Kidney (tissue), 14 donors: ENCODE measurements around the gene POMP. TPM values are rescaled to one million over a fixed set of nuclear protein-coding genes. Genes with fewer than 3 reads are reported as not detected.
A peak's percentile ranks its signal among the peaks of the same experiment; 100 is the strongest.

Experiments used
- DNase-seq, 5 donors: peaks; one replicate each; pipeline ENCODE4 v3.0.0-alpha.2; 2013 to 2020
- FAIRE-seq: peaks from 2 replicates; lab custom pipeline; 2012; peaks lifted over from hg19 to GRCh38; lab: Jason Lieb, UNC
- H3K27ac ChIP-seq, 2 donors: one replicate each; pipeline ENCODE4 v1.7.0; 2013; ENCODE audit warnings: low read depth in 2 of 2, low read length in 2 of 2, inconsistent platforms in 1 of 2
- H3K27me3 ChIP-seq: one replicate; pipeline ENCODE4 v1.7.1; 2013; ENCODE audit warnings: low read length, inconsistent platforms; ENCODE audit not compliant: control insufficient read depth, insufficient read depth
- H3K36me3 ChIP-seq, 3 donors: one replicate each; pipeline versions ENCODE4 v1.7.0 to v1.7.1; 2013; ENCODE audit warnings: low read length in 3 of 3, control low read depth in 1 of 3, inconsistent platforms in 1 of 3; ENCODE audit not compliant: insufficient read depth in 3 of 3, control insufficient read depth in 2 of 3
- H3K4me1 ChIP-seq, 3 donors: one replicate each; pipeline versions ENCODE4 v1.7.0 to v1.7.1; 2013; ENCODE audit warnings: low read length in 3 of 3, inconsistent platforms in 1 of 3, low read depth in 1 of 3; ENCODE audit not compliant: control insufficient read depth in 2 of 3, insufficient read depth in 2 of 3
- H3K4me3 ChIP-seq, 3 donors: one replicate each; pipeline versions ENCODE4 v1.7.0 to v1.8.1; 2013; ENCODE audit warnings: low read length in 3 of 3, control low read depth in 1 of 3, inconsistent platforms in 1 of 3
- H3K9ac ChIP-seq, 3 donors: one replicate each; pipeline versions ENCODE4 v1.7.0 to v1.7.1; 2013; ENCODE audit warnings: low read length in 3 of 3, control low read depth in 1 of 3, inconsistent platforms in 1 of 3
- H3K9me3 ChIP-seq, 3 donors: one replicate each; pipeline versions ENCODE4 v1.7.0 to v1.7.1; 2013; ENCODE audit warnings: low read length in 3 of 3, control low read depth in 1 of 3, inconsistent platforms in 1 of 3; ENCODE audit not compliant: control insufficient read depth in 2 of 3, insufficient read depth in 1 of 3
- intact Hi-C: fragments of 100-400 bp; cut with DNase I; formaldehyde crosslinking; loops from one replicate; pipeline ENCODE4 v1.11.1; 2022
- polyA plus RNA-seq: library from polyadenylated mRNA; stranded (reverse); fragments of 350-450 nt; fragmentation: Illumina TruSeq; extraction: RNeasy Lipid Tissue Mini Kit (QIAGEN cat#74804); gene quantifications from one replicate; pipeline ENCODE4 v1.2.3, GENCODE V29; 2014; ENCODE audit warnings: low read depth, low replicate concordance; ENCODE audit not compliant: insufficient read depth
- total RNA-seq: library from RNA; stranded (reverse); fragmentation: NEBNext Ultra II Directional; extraction: Animal tissue kit (Norgen Biotek cat#: 25700); gene quantifications from one replicate; pipeline ENCODE4 v1.2.1, GENCODE V29; 2021
- TF ChIP-seq, protein P1 (sequence below): IDR thresholded peaks from 3 replicates; pipeline ENCODE4 v1.5.1; 2012; ENCODE audit warnings: mild to moderate bottlenecking, moderate library complexity, borderline replicate concordance; ENCODE audit not compliant: insufficient read depth; ENCODE audit errors: extremely low read depth
- donor health status: control.
- donor health status: control.
- donor health status: control.
- donor health status: control.
- donor health status: control.
- donor health status: DM: yes; HTN: yes; CAD: no.
- donor health status: Normal renal cell carcinoma (clear cell type).

POMP gene
- total and polyA plus RNA-seq, 2 donors from 2014 or later = 59.0 to 115 TPM

DNA sequence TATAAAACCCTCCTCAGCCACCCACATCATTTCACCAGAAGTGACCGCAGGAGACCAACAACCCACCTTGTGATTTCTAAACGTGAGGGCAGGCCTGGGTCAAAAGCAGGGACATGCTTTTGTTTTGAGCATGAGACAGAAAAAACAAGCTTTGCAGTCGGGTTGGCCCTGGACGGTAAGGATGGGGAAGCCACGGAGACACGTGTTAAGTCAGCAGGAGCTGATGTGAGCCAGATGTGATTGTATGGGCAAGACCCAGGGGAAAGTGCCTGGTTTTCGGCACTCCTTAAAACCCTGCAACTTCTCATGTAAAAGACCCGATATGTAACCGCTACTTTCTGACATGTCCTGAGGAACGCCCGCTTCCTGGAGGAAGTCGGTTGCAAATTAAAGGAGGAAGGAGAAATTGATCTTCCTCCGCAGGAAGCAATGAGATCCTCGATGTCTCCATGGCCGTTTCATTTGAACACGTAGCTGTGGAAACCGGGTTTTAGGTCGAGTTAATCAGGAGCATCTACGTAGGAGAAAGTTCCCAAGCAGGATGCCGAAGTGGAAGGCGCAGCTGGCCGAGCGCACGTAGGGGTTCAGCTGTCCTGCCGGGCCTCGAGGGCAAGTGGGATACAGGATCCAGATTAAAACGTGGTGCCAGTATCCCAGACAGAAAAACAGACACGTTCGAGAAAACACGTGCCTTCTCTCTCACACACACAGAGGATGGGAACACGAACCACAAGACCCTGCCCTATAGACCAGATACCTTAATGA, 40.5 kb upstream of the POMP start:
- TF ChIP-seq, protein P1, sequence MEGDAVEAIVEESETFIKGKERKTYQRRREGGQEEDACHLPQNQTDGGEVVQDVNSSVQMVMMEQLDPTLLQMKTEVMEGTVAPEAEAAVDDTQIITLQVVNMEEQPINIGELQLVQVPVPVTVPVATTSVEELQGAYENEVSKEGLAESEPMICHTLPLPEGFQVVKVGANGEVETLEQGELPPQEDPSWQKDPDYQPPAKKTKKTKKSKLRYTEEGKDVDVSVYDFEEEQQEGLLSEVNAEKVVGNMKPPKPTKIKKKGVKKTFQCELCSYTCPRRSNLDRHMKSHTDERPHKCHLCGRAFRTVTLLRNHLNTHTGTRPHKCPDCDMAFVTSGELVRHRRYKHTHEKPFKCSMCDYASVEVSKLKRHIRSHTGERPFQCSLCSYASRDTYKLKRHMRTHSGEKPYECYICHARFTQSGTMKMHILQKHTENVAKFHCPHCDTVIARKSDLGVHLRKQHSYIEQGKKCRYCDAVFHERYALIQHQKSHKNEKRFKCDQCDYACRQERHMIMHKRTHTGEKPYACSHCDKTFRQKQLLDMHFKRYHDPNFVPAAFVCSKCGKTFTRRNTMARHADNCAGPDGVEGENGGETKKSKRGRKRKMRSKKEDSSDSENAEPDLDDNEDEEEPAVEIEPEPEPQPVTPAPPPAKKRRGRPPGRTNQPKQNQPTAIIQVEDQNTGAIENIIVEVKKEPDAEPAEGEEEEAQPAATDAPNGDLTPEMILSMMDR = no peak
- Histone ChIP-seq H3K27me3 (no peaks in the 10 kb centered on the region), H3K27ac (no peak overlapping the region), H3K9me3 (no peaks in the 10 kb centered on the region), H3K4me1 (no peaks in the 10 kb centered on the region), H3K4me3 (peak overlapping the region in 1 of 3 donors; percentile 18), H3K36me3 (no peaks in the 10 kb centered on the region), H3K9ac (no peak overlapping the region)
- DNase-seq = no peak
- FAIRE-seq = no peak
- intact Hi-C loops = no loop called here

DNA sequence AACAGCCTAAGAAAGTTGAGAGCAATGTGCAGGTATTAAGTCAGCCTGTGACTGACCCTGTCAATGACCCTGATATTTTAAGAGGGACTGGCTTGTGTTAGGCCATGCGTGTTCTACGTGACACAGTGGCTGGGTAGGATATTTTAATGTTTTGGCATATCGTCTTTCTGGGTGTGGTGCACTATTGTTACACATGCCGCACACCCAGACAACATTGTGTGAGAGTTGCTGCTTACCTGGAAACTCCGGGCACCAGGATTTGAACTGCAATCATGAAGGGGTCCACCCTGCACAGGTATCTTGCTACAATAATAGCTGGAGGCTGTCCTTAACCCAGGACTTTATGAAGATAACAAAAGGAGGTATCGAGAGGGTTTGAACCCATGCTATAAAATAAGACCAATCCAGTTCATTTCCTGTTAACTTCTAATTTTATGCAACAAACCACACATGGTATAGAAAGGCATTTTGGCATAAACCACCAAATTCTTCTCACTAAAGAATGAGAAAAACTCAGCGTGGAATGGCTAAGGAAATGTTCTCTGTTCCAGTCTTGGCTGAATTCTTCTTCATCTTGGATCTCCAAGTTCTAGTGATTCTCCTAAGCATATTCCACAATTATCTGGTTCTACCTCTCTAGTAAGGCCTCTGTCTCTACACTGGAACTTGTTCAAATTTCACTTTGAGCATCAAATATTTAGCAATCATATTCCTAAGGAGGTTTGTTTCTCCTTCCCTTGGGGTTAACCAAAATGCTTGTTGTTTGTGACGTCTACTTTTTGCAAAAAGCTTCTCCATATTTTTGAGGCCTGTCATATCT, 38.7 kb upstream of the POMP start:
- TF ChIP-seq, protein P1 = no peak
- intact Hi-C loops = no loop called here
- H3K4me1 ChIP-seq = no peaks in the 10 kb centered on the region
- FAIRE-seq = no peak
- no peak overlapping the region for H3K27ac ChIP-seq
- H3K4me3 ChIP-seq = no peak overlapping the region
- no peak for DNase-seq
- H3K9me3 ChIP-seq = no peaks in the 10 kb centered on the region
- H3K36me3 ChIP-seq = no peaks in the 10 kb centered on the region
- H3K9ac ChIP-seq = no peak overlapping the region
- H3K27me3 ChIP-seq = no peaks in the 10 kb centered on the region

DNA sequence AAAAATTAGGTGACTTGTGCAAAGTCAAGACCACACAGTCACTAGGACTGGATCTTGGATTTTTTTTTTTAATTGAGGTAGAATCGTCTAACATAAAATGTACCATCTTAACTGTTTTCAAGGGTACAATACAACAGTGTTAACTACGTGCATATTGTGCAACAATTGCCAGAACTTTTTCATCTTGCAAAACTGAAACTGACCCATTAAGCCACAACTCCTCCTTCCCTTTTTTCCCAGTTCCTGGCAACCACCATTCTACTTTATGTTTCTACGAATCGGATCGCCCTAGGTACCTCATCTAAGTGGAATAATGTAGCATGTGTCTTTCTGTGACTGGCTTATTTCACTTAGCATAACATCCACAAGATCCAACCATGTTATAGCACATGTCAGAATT, 37.5 kb upstream of the POMP start:
- FAIRE-seq = no peak

More for the DNA sequence above, 37.5 kb upstream of the POMP start:
- Histone ChIP-seq H3K27ac (no peak overlapping the region), H3K4me1 (no peaks in the 10 kb centered on the region), H3K4me3 (no peak overlapping the region), H3K9me3 (no peaks in the 10 kb centered on the region), H3K9ac (no peak overlapping the region), H3K36me3 (no peaks in the 10 kb centered on the region), H3K27me3 (no peaks in the 10 kb centered on the region)
- TF ChIP-seq, protein P1 = no peak
- intact Hi-C loops = no loop called here
- no peak for DNase-seq
